ENCODE data around the gene HOXD3.

Gene HOXD3

DNA sequence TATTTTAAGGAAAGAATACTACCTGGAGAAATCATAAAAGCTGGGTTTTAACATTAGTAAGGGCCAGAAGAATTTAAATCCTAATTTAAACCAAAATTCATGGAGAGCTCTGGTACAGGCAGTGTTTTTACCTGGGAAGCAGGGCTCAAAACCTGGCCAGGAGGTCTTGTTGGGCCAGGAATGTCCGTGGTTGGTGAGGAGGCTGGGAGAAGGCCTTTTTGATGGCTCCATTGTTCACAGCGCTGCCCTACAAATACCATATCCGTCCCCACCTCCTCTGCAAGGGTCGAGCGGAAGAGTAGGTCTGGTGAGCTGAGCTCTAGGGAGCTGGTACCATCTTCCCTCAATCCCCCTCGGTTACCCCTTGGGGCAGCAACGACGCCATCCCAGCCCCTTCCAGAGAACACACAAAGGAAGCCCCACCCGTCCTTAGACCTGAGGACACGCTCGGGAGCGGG lies 20.5 kb downstream of the HOXD3 start:
- DNase-seq (ENCODE audit: low spot score), result no peak

DNA sequence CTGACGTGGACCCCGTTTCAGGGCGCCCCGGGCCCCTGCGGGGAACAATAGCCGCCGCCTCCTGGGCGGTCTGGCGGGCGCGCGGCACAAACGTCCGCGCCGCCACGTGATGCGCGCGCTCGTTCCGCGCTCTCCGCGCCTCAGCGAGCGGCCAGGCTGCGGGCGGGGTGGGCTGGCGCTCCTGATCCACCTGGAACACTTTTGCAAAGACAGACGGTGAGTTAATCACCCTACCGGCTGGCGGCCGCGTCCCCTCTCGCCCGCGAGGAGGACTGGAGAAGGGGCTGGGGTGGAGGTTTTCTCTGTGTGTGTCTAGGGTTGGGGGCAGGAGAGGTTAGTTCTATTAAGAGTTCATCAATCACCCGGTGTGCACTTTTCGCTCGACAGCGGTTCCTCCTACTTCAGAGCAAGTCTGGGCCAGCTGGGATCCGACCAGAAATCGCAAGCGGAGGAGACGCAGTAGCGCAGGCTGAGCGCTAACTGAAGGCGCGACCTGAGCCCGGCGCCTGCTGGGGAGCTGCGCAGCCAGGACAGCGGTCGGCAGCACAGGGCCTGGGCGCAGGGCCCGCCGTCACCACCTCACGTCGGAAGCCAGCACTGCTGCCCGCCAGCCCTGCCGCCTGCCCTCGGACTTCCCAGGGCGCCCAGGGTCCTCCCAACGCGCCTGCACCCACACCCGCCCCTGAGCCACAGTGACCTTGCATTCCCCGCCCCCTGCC lies 21.1 kb downstream of the HOXD3 start:
- DNase-seq (ENCODE audit: low spot score), result no peak

DNA sequence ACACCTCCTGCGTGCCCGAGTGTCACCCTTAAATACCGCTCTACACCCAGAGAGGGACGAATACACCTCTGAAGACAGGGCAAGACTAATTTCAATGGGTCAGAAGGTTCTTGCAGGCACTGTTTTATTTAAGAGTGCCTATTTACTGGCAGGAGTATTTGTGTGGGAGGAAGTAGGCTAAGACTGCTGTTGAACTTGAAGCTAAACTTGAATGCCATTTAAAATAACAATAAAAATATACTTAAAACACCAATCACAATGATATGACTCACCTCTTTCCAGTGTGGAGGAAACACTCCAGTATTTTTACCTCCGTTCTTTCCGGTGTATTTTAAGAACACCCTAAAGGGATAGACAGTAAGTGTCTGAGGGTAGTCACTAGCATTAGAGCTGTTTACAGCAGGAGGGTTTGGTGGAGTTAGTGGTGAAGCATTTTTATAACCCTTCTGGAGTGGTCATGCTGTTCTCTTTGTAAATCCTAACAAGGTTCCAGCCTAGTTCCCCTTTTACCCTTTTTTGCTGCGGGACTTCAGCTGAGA lies 21.7 kb downstream of the HOXD3 start:
- no peak for DNase-seq (ENCODE audit: low spot score)

DNA sequence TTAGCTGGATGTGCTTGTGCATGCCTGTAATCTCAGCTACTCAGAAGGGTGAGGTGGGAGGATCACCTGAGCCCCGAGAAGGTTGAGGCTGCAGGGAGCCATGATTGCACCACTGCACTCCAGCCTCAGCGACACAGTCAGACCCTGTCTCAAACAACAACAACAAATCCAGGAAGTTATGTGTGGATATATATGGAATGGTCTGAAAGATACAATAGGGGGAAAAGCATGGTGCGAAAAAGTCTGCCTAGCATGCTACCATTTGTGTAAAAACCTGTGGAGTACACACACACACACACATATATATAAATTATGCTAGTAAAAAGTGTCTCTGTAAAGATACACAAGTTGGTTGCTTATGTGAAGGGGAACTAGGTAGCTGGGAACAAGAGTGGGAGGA lies 24.4 kb downstream of the HOXD3 start:
- DNase-seq (ENCODE audit: low spot score), result no peak

DNA sequence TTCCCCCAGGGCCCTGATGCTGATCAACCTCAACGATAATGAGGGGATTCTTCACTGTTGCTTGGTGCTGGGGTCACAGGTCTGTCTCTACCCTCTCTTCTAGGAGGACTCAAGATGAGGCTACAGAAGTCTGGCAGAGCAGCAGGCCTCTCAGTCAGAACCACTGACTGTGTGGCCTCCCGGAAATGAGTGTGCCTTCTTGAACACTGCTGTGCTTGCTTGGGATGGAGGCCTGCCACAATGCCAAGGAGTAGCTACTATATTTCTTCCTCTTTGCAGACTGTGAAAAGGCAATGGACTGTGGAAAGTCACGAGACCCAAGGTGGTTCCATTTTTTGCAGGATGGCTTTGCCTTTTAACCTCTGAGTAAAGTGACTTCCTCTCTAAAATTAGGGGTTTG lies 25.6 kb downstream of the HOXD3 start:
- no peak for DNase-seq (ENCODE audit: low spot score)

DNA sequence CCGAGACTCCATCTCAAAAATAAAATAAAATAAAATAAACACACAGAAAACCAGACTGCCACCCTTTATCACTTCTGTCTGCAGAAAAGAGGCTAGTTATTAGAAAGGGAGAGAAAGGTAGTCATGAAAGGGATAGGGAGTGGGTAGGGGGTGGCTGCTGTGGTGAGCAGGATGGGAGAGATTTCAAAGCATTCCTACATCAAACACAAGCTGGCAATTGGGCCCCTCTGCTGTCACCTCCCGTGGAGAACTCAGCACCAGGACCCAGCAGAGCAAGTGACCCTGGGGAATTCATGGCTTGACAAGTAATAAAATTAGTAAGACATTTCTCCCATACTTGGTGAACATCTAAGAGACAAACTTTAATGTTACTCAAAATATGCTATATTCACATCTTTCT lies 27.6 kb downstream of the HOXD3 start:
- no peak for DNase-seq (ENCODE audit: low spot score)

DNA sequence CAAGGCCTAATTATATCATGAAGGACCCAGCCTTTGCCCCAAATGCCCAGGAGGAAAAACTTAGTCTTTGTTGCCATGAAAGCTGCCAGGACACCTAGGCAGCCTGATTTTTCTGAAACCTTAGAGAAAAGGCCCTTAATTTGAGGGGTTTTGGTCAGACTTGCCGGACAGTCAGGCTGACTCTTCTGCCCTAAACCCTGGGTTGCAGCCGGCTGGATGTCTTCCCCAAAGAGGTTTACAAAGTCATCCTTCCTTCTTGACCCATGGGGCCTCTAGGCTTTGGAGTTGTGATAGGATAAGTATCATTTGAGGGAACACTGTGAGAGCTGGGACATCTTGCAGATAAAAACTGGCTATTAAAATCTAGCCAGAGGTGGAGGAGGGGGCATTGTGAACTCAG lies 28.9 kb downstream of the HOXD3 start:
- DNase-seq (ENCODE audit: low spot score), result no peak

DNA sequence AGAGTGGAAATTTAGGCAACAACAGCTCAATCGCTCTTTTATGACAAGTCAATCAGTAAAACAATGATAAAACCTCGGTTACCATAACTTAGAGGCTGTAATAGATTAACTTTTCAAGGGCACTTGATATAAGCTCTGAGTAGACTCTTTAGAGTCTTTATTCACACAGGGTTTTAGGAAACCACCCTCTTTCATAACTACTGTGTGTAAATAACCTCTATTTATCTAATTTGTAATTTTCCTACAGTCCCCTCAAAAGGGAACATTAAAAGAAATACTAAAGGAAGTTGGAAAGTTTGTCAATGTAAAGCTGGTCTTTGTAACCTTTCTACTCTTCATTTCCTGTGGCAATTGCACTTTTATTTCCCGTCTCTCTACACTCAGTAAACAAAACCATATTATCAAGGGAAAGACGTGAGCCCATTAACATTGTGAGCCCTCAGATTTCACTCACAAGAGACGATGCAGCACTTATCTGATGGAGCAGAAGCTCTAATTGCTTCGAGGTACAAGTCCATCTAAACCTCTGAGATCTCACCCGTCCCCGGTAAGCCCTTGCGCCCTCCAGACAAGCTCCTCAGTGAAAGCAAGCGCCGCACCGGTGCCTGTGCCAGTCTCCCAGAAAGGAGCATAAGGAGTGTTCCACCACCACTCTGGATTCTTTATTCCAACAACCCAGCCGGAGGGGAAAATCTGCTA lies 30.2 kb downstream of the HOXD3 start:
- DNase-seq (ENCODE audit: low spot score), result no peak

DNA sequence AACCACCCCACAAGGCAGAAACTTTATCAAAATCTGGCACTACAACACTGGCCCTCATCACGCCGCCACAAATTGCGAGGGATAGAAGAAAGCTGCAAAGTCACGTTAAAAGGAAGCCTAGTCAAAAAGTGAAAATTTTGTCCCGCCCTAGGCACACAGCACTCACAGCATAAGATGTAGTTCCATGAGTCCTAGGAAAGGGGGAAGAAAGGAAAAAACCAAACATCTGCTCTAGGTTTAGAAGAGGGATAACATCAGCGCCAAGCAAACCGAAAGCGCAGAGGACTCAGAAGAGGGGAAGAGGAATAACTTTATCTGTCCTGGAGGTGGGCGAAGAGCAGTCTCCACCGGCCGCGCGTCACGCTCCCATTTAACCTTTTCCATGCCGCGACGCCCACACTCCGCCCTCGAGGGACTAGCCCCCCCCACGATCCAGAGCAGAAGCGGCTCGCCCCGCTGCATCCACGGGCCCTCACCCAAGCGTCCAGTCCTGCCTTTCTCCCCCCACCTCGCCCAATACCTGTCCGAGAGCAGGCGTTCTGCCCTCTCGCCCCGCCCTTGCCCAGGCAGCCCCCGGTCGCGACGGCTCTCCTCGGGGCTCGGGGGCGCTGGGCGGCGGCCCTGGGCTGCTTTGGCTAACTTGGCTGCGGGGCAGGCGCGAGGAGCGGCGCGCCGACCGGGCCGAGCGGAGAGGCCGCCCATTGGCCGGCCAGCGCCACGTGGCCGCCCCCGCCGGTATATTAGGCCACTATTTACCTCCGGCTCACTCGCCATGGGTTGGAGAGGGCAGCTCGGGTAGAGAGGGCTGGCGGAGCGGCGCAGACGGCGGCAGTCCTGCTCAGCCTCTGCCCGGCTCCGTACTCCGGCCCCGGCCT lies 31.0 kb downstream of the HOXD3 start, which contains the start of gene HOXD1:
HOXD1 (plus strand) TSS at position 770 of the 875 bp plus-strand sequence. CDS start 134 bp downstream, outside the sequence.
- DNase-seq (ENCODE audit: low spot score), result no peak

DNA sequence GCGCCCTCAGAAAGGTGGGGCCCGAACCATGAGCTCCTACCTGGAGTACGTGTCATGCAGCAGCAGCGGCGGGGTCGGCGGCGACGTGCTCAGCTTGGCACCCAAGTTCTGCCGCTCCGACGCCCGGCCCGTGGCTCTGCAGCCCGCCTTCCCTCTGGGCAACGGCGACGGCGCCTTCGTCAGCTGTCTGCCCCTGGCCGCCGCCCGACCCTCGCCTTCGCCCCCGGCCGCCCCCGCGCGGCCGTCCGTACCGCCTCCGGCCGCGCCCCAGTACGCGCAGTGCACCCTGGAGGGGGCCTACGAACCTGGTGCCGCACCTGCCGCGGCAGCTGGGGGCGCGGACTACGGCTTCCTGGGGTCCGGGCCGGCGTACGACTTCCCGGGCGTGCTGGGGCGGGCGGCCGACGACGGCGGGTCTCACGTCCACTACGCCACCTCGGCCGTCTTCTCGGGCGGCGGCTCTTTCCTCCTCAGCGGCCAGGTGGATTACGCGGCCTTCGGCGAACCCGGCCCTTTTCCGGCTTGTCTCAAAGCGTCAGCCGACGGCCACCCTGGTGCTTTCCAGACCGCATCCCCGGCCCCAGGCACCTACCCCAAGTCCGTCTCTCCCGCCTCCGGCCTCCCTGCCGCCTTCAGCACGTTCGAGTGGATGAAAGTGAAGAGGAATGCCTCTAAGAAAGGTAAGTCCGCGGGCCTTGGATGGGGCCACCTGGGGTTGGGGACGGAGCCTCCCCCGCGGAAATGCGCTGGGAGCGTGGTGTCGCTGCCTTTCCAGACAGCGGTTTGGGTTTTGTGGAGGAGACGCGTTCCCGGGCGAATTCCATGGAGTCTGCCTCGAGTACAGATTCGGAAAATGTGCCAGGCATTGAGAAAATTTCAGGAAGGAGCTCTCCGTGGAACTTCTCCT lies 31.9 kb downstream of the HOXD3 start:
- DNase-seq (ENCODE audit: low spot score), result no peak

DNA sequence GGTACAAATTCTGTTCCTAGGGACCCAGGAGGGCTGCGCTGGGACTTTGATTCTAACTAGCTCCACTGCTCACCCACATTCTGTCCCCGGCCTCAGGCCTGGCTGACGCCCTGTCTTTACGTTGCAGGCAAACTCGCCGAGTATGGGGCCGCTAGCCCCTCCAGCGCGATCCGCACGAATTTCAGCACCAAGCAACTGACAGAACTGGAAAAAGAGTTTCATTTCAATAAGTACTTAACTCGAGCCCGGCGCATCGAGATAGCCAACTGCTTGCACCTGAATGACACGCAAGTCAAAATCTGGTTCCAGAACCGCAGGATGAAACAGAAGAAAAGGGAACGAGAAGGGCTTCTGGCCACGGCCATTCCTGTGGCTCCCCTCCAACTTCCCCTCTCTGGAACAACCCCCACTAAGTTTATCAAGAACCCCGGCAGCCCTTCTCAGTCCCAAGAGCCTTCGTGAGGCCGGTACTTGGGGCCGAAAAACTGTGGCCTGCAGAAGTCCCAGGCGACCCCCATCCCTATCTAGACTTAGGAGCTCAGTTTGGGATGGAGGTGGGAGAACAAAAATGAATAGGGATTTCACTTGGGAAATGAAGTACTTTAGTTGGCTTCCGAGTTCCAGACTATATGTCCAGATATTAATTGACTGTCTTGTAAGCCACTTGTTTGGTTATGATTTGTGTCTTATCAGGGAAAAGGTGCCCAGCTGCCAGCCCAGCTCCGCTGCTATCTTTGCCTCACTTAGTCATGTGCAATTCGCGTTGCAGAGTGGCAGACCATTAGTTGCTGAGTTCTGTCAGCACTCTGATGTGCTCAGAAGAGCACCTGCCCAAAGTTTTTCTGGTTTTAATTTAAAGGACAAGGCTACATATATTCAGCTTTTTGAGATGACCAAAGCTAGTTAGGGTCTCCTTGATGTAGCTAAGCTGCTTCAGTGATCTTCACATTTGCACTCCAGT lies 32.9 kb downstream of the HOXD3 start:
- no peak for DNase-seq (ENCODE audit: low spot score)

DNA sequence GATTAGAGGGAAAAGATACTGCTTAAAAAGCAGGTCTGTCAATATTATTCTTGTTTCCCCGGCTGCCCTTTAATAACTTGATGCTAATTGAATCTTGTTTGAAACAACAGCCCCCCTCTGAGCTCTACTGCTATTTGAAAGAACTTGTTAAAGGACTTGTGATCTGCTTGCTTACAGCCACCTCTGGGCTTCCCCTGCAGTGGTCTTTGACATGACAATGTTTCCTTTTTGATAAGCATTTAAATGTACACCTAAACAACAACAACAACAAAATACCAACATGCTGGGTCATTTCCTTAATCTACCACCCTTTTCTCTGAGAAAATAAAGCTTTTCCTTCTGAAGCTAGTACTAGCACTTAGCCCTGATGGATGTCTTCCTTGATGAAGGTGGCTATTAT lies 35.2 kb downstream of the HOXD3 start:
- no peak for DNase-seq (ENCODE audit: low spot score)

DNA sequence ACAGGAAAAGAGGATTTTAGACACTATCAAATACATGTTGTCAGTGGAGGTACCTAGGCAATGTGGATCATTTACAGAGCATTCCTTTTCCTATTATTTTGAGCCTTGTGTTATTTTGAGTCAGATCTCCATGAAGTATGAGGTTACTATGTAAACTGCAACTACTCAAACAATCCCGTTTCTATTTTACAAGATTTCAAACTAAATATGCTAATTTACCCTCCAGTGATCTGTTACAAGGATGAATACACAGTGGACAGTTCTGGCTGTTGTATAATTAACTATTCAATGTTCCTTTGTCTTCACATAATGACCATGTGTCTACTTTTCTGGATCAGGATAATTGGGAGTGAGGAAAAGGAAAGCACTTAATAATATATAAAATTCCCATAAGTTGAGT lies 35.9 kb downstream of the HOXD3 start:
- DNase-seq (ENCODE audit: low spot score), result no peak

DNA sequence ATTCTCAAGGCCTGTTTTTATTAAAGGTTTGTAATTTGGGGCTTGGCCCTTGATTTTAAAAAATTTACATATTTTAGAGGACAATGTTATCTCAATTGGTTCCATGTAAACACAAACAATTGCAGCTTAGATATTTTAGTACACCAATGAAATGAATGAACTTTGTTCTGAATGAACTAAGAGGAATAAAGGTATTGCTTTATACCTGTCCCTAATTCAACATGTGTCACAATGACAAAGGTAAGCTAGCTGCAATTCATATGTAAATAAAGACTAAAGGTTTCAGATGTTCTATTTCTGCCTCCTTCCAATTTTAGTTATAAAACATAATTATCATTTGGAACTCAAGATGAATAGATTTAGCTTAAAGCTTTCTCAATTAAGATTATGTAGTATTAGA lies 42.8 kb downstream of the HOXD3 start:
- DNase-seq (ENCODE audit: low spot score), result no peak

DNA sequence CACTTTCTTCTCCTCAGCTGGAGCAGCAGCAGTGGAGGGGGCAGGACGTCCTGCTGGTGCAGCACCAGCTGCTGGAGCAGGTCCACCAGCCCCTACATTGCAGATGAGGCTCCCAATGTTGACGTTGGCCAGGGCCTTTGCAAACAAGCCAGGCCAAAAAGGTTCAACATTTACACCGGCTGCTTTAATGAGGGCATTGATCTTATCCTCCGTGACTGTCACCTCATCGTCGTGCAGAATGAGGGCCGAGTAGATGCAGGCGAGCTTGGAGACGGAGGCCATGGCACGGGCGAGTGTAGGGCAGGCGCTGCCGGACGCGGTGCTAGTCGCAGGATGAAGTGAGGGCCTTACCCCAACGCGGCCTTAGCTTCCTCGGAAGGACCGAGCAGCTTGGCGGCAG lies 43.9 kb downstream of the HOXD3 start:
- DNase-seq (ENCODE audit: low spot score), result no peak

DNA sequence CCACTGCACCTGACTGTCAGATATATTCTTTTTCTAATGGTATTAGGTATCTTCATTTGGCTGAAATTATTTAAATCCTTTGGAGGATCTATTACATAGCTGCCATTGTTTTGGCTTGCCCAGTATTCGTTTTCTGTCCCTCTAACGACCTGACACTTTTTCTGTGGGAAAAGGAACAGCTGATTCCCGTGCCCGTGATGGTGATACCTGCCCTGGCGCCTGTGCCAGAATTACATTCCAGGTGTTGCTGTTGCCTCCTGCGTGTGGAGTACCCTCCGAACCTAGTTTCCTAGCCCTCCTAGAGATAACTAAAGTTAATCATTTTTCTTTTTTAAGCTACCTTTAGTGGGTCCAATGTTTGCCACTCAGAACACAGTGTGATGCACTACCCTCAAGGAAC lies 45.4 kb downstream of the HOXD3 start:
- DNase-seq (ENCODE audit: low spot score), result no peak

DNA sequence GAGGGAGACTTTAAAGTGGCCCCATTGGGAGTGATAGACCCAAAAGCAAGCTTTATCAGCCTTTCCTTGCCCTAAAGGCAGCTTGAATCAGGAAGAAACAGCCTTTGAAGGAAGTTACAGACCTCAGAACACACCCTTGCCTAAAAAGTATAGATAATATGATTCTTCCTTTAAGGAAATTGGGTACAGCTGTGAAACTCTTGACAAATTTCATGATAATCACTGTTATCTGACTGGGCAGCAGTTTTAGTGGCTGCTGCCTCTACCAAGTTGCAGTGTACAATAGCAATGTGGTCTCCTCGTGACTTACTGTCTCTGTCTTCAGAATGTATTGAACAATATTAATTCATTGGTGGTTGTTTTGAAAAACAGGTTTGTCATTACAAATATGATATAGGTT lies 48.0 kb downstream of the HOXD3 start:
- no peak for DNase-seq (ENCODE audit: low spot score)

DNA sequence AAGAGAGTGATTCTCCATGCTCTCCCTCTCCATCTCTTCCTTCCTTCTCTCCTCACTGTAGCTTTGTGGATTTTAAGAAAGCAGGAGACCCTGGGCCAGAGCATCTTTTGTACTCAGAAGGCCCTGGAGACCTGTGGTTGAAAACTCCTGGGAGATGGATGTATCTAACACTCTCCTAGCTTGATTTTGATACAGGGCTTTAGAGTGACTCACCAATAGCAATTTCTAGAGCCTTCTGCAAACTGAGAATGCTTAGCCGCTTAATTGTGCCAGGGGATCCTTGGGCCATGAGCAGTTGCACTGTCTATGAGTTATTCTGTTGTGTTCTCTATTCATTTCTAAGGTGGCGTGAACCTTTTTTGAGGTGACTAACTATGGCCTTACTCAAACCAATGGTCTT lies 49.0 kb downstream of the HOXD3 start:
- no peak for DNase-seq (ENCODE audit: low spot score)

DNA sequence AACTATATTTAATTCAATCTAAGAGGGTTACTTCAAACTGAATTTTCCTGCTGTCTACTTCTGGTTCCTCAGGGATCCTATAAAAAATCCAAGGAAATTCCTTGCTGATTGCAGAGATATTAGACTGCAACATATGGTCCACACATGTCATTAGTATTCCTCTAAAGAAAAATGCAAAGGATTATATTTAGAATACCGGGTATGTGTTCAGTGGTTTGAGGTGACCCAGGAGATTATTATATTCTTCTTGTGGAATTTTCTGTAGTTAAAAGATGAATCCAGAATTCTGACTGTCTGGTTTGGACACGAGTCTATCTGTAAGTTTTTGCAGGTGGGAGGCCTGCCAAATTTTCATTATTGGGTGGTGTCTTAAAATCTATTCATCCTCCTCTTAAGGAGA lies 49.6 kb downstream of the HOXD3 start:
- DNase-seq (ENCODE audit: low spot score), result no peak

DNA sequence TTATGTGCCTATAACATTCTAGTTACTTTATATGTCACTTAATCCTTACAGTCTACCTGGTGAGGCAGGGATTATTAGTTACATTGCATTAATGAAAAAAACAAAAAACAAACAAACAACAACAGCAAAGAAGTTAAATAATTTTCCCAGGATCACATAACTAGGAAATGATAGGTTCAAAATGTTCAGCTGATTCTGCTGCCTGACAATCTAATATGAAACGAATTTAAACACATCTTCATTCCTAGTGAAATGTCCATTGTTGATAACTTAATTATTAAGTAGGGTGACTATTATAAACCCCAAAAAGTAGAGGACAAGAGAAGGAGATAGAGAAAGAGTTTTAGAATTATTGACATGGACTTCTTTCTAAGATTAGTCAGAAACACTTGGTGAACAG lies 54.0 kb downstream of the HOXD3 start:
- DNase-seq (ENCODE audit: low spot score), result no peak
